T-helper 2 cell (primary cell): Measurements from ENCODE around the gene DERA.
A peak's percentile ranks its signal among the peaks of the same experiment; 100 is the strongest.
"Not testable (repeated sequence)": the region's sequence is repeated elsewhere in the genome, so short reads cannot be mapped to it uniquely, and the experiment has no call there.

ENCODE experiments used
- DNase-seq, 5 experiments: peaks; one replicate each; pipeline versions ENCODE4 v3.0.0 to v3.0.0-alpha.2; 2012 to 2022

DERA gene

GRCh38 chr12:16013722-16014121 lies 102.6 kb downstream of the DERA start:
- not testable (repeated sequence) for DNase-seq

- DNase-seq = peak in 1 of 5 experiments; percentile 15
Measured at GRCh38 chr12:16014394-16014793, 103.3 kb downstream of the DERA start.

GRCh38 chr12:16016748-16017147 lies 105.6 kb downstream of the DERA start:
- DNase-seq = no peak

GRCh38 chr12:16018306-16018705 lies 107.2 kb downstream of the DERA start:
- no peak for DNase-seq

- DNase-seq = no peak
Measured at GRCh38 chr12:16019136-16019535, 108.0 kb downstream of the DERA start.

- DNase-seq = no peak
Measured at GRCh38 chr12:16020031-16020430, 108.9 kb downstream of the DERA start.

- no peak for DNase-seq
Measured at GRCh38 chr12:16021026-16021425, 109.9 kb downstream of the DERA start.

- no peak for DNase-seq
Measured at GRCh38 chr12:16021676-16022075, 110.5 kb downstream of the DERA start.

GRCh38 chr12:16027002-16027401 lies 115.9 kb downstream of the DERA start:
- no peak for DNase-seq

- DNase-seq = no peak
Measured at GRCh38 chr12:16030744-16031143, 119.6 kb downstream of the DERA start.

- DNase-seq = no peak
Measured at GRCh38 chr12:16034136-16034817, 123.1 kb downstream of the DERA start.

GRCh38 chr12:16036073-16036472 lies 124.9 kb downstream of the DERA start:
- no peak for DNase-seq

GRCh38 chr12:16037533-16037932 lies 126.4 kb downstream of the DERA start:
- no peak for DNase-seq

GRCh38 chr12:16043480-16043879 lies 132.3 kb downstream of the DERA start:
- no peak for DNase-seq

- DNase-seq = no peak
Measured at GRCh38 chr12:16046266-16046665, 135.1 kb downstream of the DERA start.

GRCh38 chr12:16048511-16048910 lies 137.4 kb downstream of the DERA start:
- no peak for DNase-seq

GRCh38 chr12:16056910-16057309 lies 145.8 kb downstream of the DERA start:
- no peak for DNase-seq

- DNase-seq = not testable (repeated sequence)
Measured at GRCh38 chr12:16057351-16057751, 146.2 kb downstream of the DERA start.

- no peak for DNase-seq
Measured at GRCh38 chr12:16062611-16063010, 151.5 kb downstream of the DERA start.

GRCh38 chr12:16063726-16064125 lies 152.6 kb downstream of the DERA start:
- no peak for DNase-seq

- no peak for DNase-seq
Measured at GRCh38 chr12:16070113-16070512, 159.0 kb downstream of the DERA start.

- DNase-seq = no peak
Measured at GRCh38 chr12:16072678-16073077, 161.5 kb downstream of the DERA start.

GRCh38 chr12:16074894-16075293 lies 163.8 kb downstream of the DERA start:
- no peak for DNase-seq

- no peak for DNase-seq
Measured at GRCh38 chr12:16075887-16076286, 164.8 kb downstream of the DERA start.

GRCh38 chr12:16076557-16076956 lies 165.4 kb downstream of the DERA start:
- DNase-seq = peak in 1 of 5 experiments; percentile 17
